ENCODE results near the gene ODC1. TPM values are rescaled to one million over a fixed set of nuclear protein-coding genes. Genes with fewer than 3 reads are reported as not detected.

Gene ODC1
- total and polyA plus RNA-seq, 2 of the 4 experiments (the other 2 are of a cell fraction), result 117 to 204 TPM

GRCh38 chr2:10400978-10401951, 46.9 kb downstream of the ODC1 start:
- H3K18ac ChIP-seq (ENCODE audit: low read depth, low read length), result no peak overlapping the region
- no TSS peak for BruUV-seq (replicated peaks)
- H4K91ac ChIP-seq (ENCODE audit: insufficient read depth, low read depth, low read length), result no peak overlapping the region
- H3K79me1 ChIP-seq (ENCODE audit: low read depth in 1 of 2, low read length in 2 of 2), result peaks cover 0 to 13% of the 10 kb centered on the region in 2 experiments; a peak in 2 of 4 replicates
- no peak overlapping the region for H2BK5ac ChIP-seq (ENCODE audit: low read depth, low read length, poor library complexity, severe bottlenecking)
- H2AK9ac ChIP-seq (replicated peaks; ENCODE audit: low read depth, low read length, poor library complexity), result peak overlapping the region; percentile 37
- peaks cover 3% of the 10 kb centered on the region; the same call in 1 of the 2 replicates for H3K36me3 ChIP-seq (ENCODE audit: control insufficient read depth, insufficient read depth, low read length)
- DNase-seq (no peak), ATAC-seq (ENCODE audit: low read depth) (no peak)
- H2BK120ac ChIP-seq (ENCODE audit: low read depth, low read length), result no peak overlapping the region
- no peak overlapping the region for H2AFZ ChIP-seq (replicated peaks; ENCODE audit: low read length, poor library complexity)
- no peak overlapping the region for H2BK20ac ChIP-seq (ENCODE audit: low read depth, low read length)
- H3K56ac ChIP-seq (ENCODE audit: extremely low read depth, insufficient read depth, low read length), result no peak overlapping the region
- POLR2A ChIA-PET (ENCODE audit: unreplicated experiment), result no interaction called here
- no peak overlapping the region for H3K9ac ChIP-seq (ENCODE audit: low read depth, low read length)
- H3K27me3 ChIP-seq (ENCODE audit: control insufficient read depth, insufficient read depth, low read length), result no peaks in the 10 kb centered on the region
- no peaks in the 10 kb centered on the region for H3K9me3 ChIP-seq (ENCODE audit: control insufficient read depth, insufficient read depth, low read length)
- no peak for TF ChIP-seq SMC3 (IDR thresholded peaks at IDR 0.05; ENCODE audit: low read depth, low read length)
- TF ChIP-seq RAD21 (IDR thresholded peaks at IDR 0.05; ENCODE audit: low read length), result no peak
- no peak for TF ChIP-seq RFX5 (IDR thresholded peaks at IDR 0.05; ENCODE audit: low read depth, low read length)
- TF ChIP-seq CEBPB (IDR thresholded peaks at IDR 0.05; ENCODE audit: low read depth, low read length), result no peak
- TF ChIP-seq FOS (IDR thresholded peaks at IDR 0.05; ENCODE audit: low read depth, low read length), result no peak
- no peak for TF ChIP-seq RCOR1 (IDR thresholded peaks at IDR 0.05; ENCODE audit: insufficient replicate concordance, low read length)
- no peak for TF ChIP-seq USF2 (IDR thresholded peaks at IDR 0.05; ENCODE audit: low read depth, low read length)
- no peak overlapping the region for H3K23ac ChIP-seq (ENCODE audit: low read depth, low read length)
- H4K5ac ChIP-seq (ENCODE audit: low read depth, low read length), result no peak overlapping the region
- H3K14ac ChIP-seq (replicated peaks; ENCODE audit: low read depth, low read length), result no peak overlapping the region
- peaks cover 16% of the 10 kb centered on the region for H3K9me1 ChIP-seq (ENCODE audit: insufficient read depth, low read length)
- intact Hi-C loops (cut with micrococcal nuclease) (loop anchor here (10.0 kb wide), 1 partner anchor 326 kb away; no protein-coding TSS in a partner anchor), in situ Hi-C loops (cut with MboI; ENCODE audit: low sequenced_read_pairs) (loop anchor here (10.0 kb wide), 1 partner anchor 256 kb away; no protein-coding TSS in a partner anchor), dilution Hi-C loops (cut with HindIII; ENCODE audit: low sequenced_read_pairs, unreplicated experiment) (no loop called here)
- no peak overlapping the region for H3K4me3 ChIP-seq (ENCODE audit: insufficient read depth, low read depth, low read length)
- peak overlapping the region; percentile 39; the same call in 1 of the 2 replicates for H2AK5ac ChIP-seq (ENCODE audit: low read depth, low read length)
- no peak overlapping the region for H4K8ac ChIP-seq (ENCODE audit: low read depth in 2 of 2, low read length in 2 of 2)
- H4K20me1 ChIP-seq (ENCODE audit: insufficient read depth, low read length), result peaks cover 4% of the 10 kb centered on the region; the same call in 1 of the 2 replicates
- H3K27ac ChIP-seq (ENCODE audit: insufficient read depth, low read length), result no peak overlapping the region
- CTCF ChIA-PET, result no interaction called here
- H3K4me2 ChIP-seq (ENCODE audit: low read depth, low read length), result no peak overlapping the region
- 80% methylated on average over 1 of the region's 21 CpGs; no CpG with 5 or more reads in 1 of the 2 experiments for WGBS, 2 experiments (ENCODE audit: extremely low coverage in 2 of 2, insufficient read length in 1 of 2)
- H3K4ac ChIP-seq (ENCODE audit: low read depth, low read length), result no peak overlapping the region
- no peak overlapping the region for H2BK15ac ChIP-seq (ENCODE audit: low read depth, low read length)
- peaks cover 18% of the 10 kb centered on the region for H3K4me1 ChIP-seq (ENCODE audit: control insufficient read depth, insufficient read depth, low read length)

Measured in IMR-90 (cell line).